HCT116 (cell line): ENCODE data around the gene NAA16. TPM values are rescaled to one million over a fixed set of nuclear protein-coding genes. Genes with fewer than 3 reads are reported as not detected.

Experiments used
- ATAC-seq: fragments of 200-7000 bp; cut with Tn5 transposase; 2 replicates; pipeline ENCODE4 v1.9.1; 2020; ENCODE audit warnings: mild to moderate bottlenecking, moderate library complexity
- BruUV-seq: library from RNA; stranded (reverse); fragments of 400-500 nt; replicated peaks from 2 replicates; lab custom pipeline; 2021; lab: Mats Ljungman, UMichigan
- CTCF ChIA-PET: fragments of 300-600 bp; sonication (Branson Sonifier 250); formaldehyde crosslinking; loops from one replicate; lab custom pipeline; 2021; ENCODE audit warnings: antibody characterized with exemption; lab: Charles Lee
- POLR2A ChIA-PET: fragments of 300-600, 350-600 bp; sonication (Branson Sonifier 250); formaldehyde crosslinking; loops from one replicate; lab custom pipeline; 2021; ENCODE audit warnings: antibody characterized with exemption; lab: Charles Lee
- RAD21 ChIA-PET, 2 experiments: fragments of 300-600 bp; sonication (Branson Sonifier 250); formaldehyde crosslinking; loops; one replicate each; lab custom pipeline; 2023; ENCODE audit warnings: low total read pairs in 2 of 2; ENCODE audit not compliant: uncharacterized antibody in 2 of 2, unreplicated experiment in 2 of 2, low non-redundant PET in 1 of 2; lab: Charles Lee
- DNase-seq: peaks from one replicate; pipeline ENCODE4 v3.0.0-alpha.2; 2010; ENCODE audit warnings: low read depth, low spot score
- H2AFZ ChIP-seq: fragments of 200-600 bp; shearing (Covaris generic), sonication (generic); 2 replicates; pipeline ENCODE4 v1.6.1; 2017; ENCODE audit warnings: low read depth, mixed run types, mixed read lengths, antibody characterized with exemption, low read length; ENCODE audit not compliant: poor library complexity, severe bottlenecking
- H3K27ac ChIP-seq: 2 replicates; pipeline ENCODE4 v1.5.1; 2012; ENCODE audit warnings: low read depth, low read length
- H3K27me3 ChIP-seq: fragments of 200-600 bp; sonication (generic); 2 replicates; pipeline ENCODE4 v1.6.1; 2016; ENCODE audit warnings: mixed run types, low read length, mixed read lengths; ENCODE audit not compliant: insufficient read depth
- H3K36me3 ChIP-seq, 2 experiments: fragments of 200-500 bp in 1 of 2; fragments of 200-600 bp in 1 of 2; sonication (Bioruptor generic) in 1 of 2; sonication (generic) in 1 of 2; 2 replicates each; pipeline versions ENCODE4 v1.5.1 to v1.6.1; 2014 to 2016; ENCODE audit warnings: low read length in 2 of 2, inconsistent platforms in 1 of 2, mixed read lengths in 1 of 2, mixed run types in 1 of 2; ENCODE audit not compliant: insufficient read depth in 2 of 2, control insufficient read depth in 1 of 2
- H3K4me1 ChIP-seq, 2 experiments: fragments of 200-600 bp in 1 of 2; sonication (generic) in 1 of 2; 2 replicates each; pipeline versions ENCODE4 v1.5.1 to v1.6.1; 2012 to 2017; ENCODE audit warnings: low read length in 2 of 2, inconsistent platforms in 1 of 2, mild to moderate bottlenecking in 1 of 2, mixed read lengths in 1 of 2, mixed run types in 1 of 2, moderate library complexity in 1 of 2; ENCODE audit not compliant: insufficient read depth in 2 of 2, control insufficient read depth in 1 of 2
- H3K4me2 ChIP-seq: fragments of 200-600 bp; sonication (generic); 2 replicates; pipeline ENCODE4 v1.6.1; 2017; ENCODE audit warnings: mixed run types, low read length, mixed read lengths
- H3K4me3 ChIP-seq, 2 experiments: fragments of 200-600 bp in 1 of 2; sonication (generic) in 1 of 2; replicated peaks in 1 of 2; 2 replicates each; pipeline ENCODE4 v1.5.1; 2011 to 2016; ENCODE audit warnings: low read length in 2 of 2, control low read depth in 1 of 2, low read depth in 1 of 2, mild to moderate bottlenecking in 1 of 2, mixed read lengths in 1 of 2, mixed run types in 1 of 2
- H3K79me2 ChIP-seq: fragments of 200-600 bp; sonication (generic); 2 replicates; pipeline ENCODE4 v1.6.1; 2017; ENCODE audit warnings: mild to moderate bottlenecking, mixed run types, low read length, moderate library complexity, mixed read lengths; ENCODE audit not compliant: insufficient read depth
- H3K9ac ChIP-seq: fragments of 200-600 bp; sonication (generic); 2 replicates; pipeline ENCODE4 v1.6.1; 2016; ENCODE audit warnings: low read length, mixed read lengths
- H3K9me2 ChIP-seq: fragments of 200-600 bp; sonication (generic), shearing (Covaris generic); 2 replicates; pipeline ENCODE4 v1.6.1; 2017; ENCODE audit warnings: mixed run types, mild to moderate bottlenecking, moderate library complexity; ENCODE audit not compliant: insufficient read depth
- H3K9me3 ChIP-seq, 2 experiments: fragments of 200-500 bp in 1 of 2; fragments of 200-600 bp in 1 of 2; sonication (Bioruptor generic) in 1 of 2; sonication (generic) in 1 of 2; 2 replicates each; pipeline ENCODE4 v1.6.1; 2014 to 2017; ENCODE audit warnings: low read length in 2 of 2, mixed read lengths in 2 of 2, inconsistent platforms in 1 of 2, low read depth in 1 of 2, mild to moderate bottlenecking in 1 of 2, mixed run types in 1 of 2, moderate library complexity in 1 of 2; ENCODE audit not compliant: control insufficient read depth in 1 of 2, insufficient read depth in 1 of 2
- H4K20me1 ChIP-seq: fragments of 200-600 bp; sonication (generic), shearing (Covaris generic); 2 replicates; pipeline ENCODE4 v1.6.1; 2017; ENCODE audit warnings: mixed run types, mild to moderate bottlenecking, moderate library complexity; ENCODE audit not compliant: insufficient read depth
- CBX3 ChIP-seq: IDR thresholded peaks from 2 replicates; pipeline ENCODE4 v1.6.1; 2012; ENCODE audit warnings: low read depth
- EGR1 ChIP-seq: IDR thresholded peaks from 2 replicates; pipeline ENCODE4 v1.6.1; 2012; ENCODE audit warnings: low read depth
- ELF1 ChIP-seq: IDR thresholded peaks from 2 replicates; pipeline ENCODE4 v1.6.1; 2012; ENCODE audit warnings: low read depth, borderline replicate concordance
- EZH2 ChIP-seq: fragments of 200-600 bp; sonication (generic); IDR thresholded peaks from 2 replicates; pipeline ENCODE4 v1.6.1; 2017; ENCODE audit warnings: antibody characterized with exemption, mixed run types
- EZH2phosphoT487 ChIP-seq: fragments of 200-600 bp; IDR thresholded peaks from 2 replicates; pipeline ENCODE4 v1.6.1; 2018; ENCODE audit warnings: antibody characterized with exemption, borderline replicate concordance
- FOSL1 ChIP-seq: IDR thresholded peaks from 2 replicates; pipeline ENCODE4 v1.6.1; 2012; ENCODE audit warnings: low read depth
- JUND ChIP-seq: IDR thresholded peaks from 2 replicates; pipeline ENCODE4 v1.6.1; 2012
- RAD21 ChIP-seq: IDR thresholded peaks from 2 replicates; pipeline ENCODE4 v1.6.1; 2012; ENCODE audit warnings: low read depth, mild to moderate bottlenecking
- SIN3A ChIP-seq: IDR thresholded peaks from 2 replicates; pipeline ENCODE4 v1.6.1; 2012; ENCODE audit warnings: low read depth
- SP1 ChIP-seq: IDR thresholded peaks from 2 replicates; pipeline ENCODE4 v1.6.1; 2012; ENCODE audit warnings: low read depth
- SRF ChIP-seq: IDR thresholded peaks from 2 replicates; pipeline ENCODE4 v1.6.1; 2012; ENCODE audit warnings: low read depth
- TCF7L2 ChIP-seq: IDR thresholded peaks from 2 replicates; pipeline ENCODE4 v1.7.0; 2011; ENCODE audit warnings: borderline replicate concordance, inconsistent platforms; ENCODE audit not compliant: insufficient read depth, insufficient read length; ENCODE audit errors: extremely low read depth
- ZFX ChIP-seq: fragments of 450-650 bp; IDR thresholded peaks from 2 replicates; pipeline ENCODE4 v1.6.1; 2017
- intact Hi-C: fragments of 100-400 bp; cut with micrococcal nuclease; formaldehyde crosslinking; loops from 2 replicates; pipeline ENCODE4 v1.10.0; 2022
- total RNA-seq: library from RNA; stranded (reverse); gene quantifications from one replicate; pipeline ENCODE4 v1.2.1, GENCODE V29; 2021; ENCODE audit not compliant: unreplicated experiment
- TF ChIP-seq, protein P1 (sequence below), 3 experiments: fragments of 200-600 bp in 1 of 3; sonication (generic) in 1 of 3; IDR thresholded peaks in 2 of 3; conservative IDR thresholded peaks in 1 of 3; 2 replicates each; pipeline ENCODE4 v1.5.1; 2012 to 2017; ENCODE audit warnings: low read depth in 2 of 3, low read length in 2 of 3, antibody characterized with exemption in 1 of 3, borderline replicate concordance in 1 of 3, control low read depth in 1 of 3, mild to moderate bottlenecking in 1 of 3, mixed read lengths in 1 of 3, mixed run types in 1 of 3, moderate library complexity in 1 of 3; ENCODE audit not compliant: insufficient read depth in 1 of 3
- TF ChIP-seq, protein P2 (sequence below): IDR thresholded peaks from 2 replicates; pipeline ENCODE4 v1.6.1; 2012

NAA16 gene
- total RNA-seq, 1 experiment from 2014 or later = 19.1 TPM

DNA sequence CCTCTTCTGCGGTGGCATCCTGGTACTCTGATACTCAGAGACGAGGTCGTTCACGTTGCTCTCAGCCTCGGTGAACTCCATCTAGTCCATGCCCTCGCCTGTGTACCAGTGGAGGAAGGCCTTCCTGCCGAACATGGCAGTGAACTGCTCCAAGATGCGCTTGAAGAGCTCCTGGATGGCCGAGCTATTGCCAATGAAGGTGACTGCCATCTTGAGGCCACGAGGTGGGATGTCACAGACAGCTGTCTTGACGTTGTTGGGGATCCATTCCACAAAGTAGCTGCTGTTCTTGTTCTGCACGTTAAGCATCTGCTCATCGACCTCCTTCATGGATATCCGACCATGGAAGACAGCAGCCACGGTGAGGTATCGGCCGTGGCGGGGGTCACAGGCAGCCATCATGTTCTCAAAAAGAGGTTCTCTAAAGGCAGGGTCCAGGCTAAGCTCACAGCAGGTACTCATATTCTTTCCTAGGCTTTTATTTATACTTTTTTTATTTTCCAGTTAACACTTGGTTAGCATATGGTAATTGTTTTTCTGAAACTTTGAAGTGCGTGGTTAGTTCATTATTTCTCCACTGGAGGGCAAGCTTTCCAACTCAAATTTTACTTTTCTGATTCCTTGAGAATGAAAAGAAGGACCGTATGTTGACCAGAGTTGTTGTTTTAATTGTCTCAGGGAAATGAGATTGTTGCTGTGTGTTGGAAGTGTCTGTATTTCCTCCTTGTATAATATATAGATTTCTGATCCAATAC is 73.9 kb downstream of the NAA16 start:
- H3K4me1 ChIP-seq = no peaks in the 10 kb centered on the region
- intact Hi-C loops = loop anchor here (1.0 to 10.0 kb wide), 2 partner anchors 267 to 730 kb away; no protein-coding TSS in a partner anchor
- no peak for DNase-seq
- no peak overlapping the region for H3K9ac ChIP-seq
- no peaks in the 10 kb centered on the region for H3K27me3 ChIP-seq
- TF ChIP-seq RAD21 (peak; percentile 50), EZH2 (no peak)
- TF ChIP-seq, protein P1, sequence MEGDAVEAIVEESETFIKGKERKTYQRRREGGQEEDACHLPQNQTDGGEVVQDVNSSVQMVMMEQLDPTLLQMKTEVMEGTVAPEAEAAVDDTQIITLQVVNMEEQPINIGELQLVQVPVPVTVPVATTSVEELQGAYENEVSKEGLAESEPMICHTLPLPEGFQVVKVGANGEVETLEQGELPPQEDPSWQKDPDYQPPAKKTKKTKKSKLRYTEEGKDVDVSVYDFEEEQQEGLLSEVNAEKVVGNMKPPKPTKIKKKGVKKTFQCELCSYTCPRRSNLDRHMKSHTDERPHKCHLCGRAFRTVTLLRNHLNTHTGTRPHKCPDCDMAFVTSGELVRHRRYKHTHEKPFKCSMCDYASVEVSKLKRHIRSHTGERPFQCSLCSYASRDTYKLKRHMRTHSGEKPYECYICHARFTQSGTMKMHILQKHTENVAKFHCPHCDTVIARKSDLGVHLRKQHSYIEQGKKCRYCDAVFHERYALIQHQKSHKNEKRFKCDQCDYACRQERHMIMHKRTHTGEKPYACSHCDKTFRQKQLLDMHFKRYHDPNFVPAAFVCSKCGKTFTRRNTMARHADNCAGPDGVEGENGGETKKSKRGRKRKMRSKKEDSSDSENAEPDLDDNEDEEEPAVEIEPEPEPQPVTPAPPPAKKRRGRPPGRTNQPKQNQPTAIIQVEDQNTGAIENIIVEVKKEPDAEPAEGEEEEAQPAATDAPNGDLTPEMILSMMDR (IDR thresholded peaks at IDR 0.05 in 2 of 3, conservative IDR thresholded peaks at IDR 0.05 in 1 of 3; ENCODE audit: borderline replicate concordance in 1 of 3, insufficient read depth in 1 of 3, low read depth in 2 of 3, low read length in 2 of 3) = peak; percentile 28 to 58 (median 40); a peak in 4 of 6 replicates
- TF ChIP-seq, all 23 proteins: peak for 2
- Histone ChIP-seq H3K79me2 (no peaks in the 10 kb centered on the region), H2AFZ (no peak overlapping the region), H3K9me2 (no peaks in the 10 kb centered on the region), H3K9me3 (no peaks in the 10 kb centered on the region), H3K27ac (no peak overlapping the region), H3K36me3 (no peaks in the 10 kb centered on the region), H3K4me2 (no peak overlapping the region), H4K20me1 (no peaks in the 10 kb centered on the region), H3K4me3 (no peak overlapping the region)
- RAD21 ChIA-PET = no interaction called here
- peak; percentile 52 for ATAC-seq
- CTCF ChIA-PET = interaction anchor here (1.1 to 2.4 kb wide), 3 partner anchors 10 to 267 kb away, joined by 3 to 17 read pairs (median 6); no protein-coding TSS in a partner anchor
- POLR2A ChIA-PET = no interaction called here
- no TSS peak for BruUV-seq

GRCh38 chr13:41386211-41386610 is 75.1 kb downstream of the NAA16 start:
- Histone ChIP-seq H3K9ac (no peak overlapping the region), H3K4me2 (no peak overlapping the region), H3K27ac (no peak overlapping the region), H3K4me3 (no peak overlapping the region), H4K20me1 (no peaks in the 10 kb centered on the region), H3K4me1 (no peaks in the 10 kb centered on the region), H3K36me3 (no peaks in the 10 kb centered on the region), H3K79me2 (no peaks in the 10 kb centered on the region), H2AFZ (no peak overlapping the region), H3K9me2 (no peaks in the 10 kb centered on the region), H3K27me3 (no peaks in the 10 kb centered on the region), H3K9me3 (no peaks in the 10 kb centered on the region)
- DNase-seq (no peak), ATAC-seq (no peak)
- intact Hi-C loops = loop anchor here (10.0 kb wide), 1 partner anchor 729 kb away; no protein-coding TSS in a partner anchor
- ChIA-PET CTCF (interaction anchor here (1.9 to 2.4 kb wide), 2 partner anchors 263 to 266 kb away, joined by 6 to 17 read pairs; no protein-coding TSS in a partner anchor), POLR2A (no interaction called here), RAD21 (no interaction called here)
- BruUV-seq = no TSS peak
- TF ChIP-seq EZH2phosphoT487 (no peak), RAD21 (no peak), TCF7L2 (no peak), ELF1 (no peak), CBX3 (no peak), SP1 (no peak), EZH2 (no peak), FOSL1 (no peak), ZFX (no peak), SRF (no peak), EGR1 (no peak), JUND (no peak), SIN3A (no peak)
- TF ChIP-seq, protein P2, sequence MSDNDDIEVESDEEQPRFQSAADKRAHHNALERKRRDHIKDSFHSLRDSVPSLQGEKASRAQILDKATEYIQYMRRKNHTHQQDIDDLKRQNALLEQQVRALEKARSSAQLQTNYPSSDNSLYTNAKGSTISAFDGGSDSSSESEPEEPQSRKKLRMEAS = no peak
- TF ChIP-seq, protein P1 (IDR thresholded peaks at IDR 0.05 in 2 of 3, conservative IDR thresholded peaks at IDR 0.05 in 1 of 3; ENCODE audit: borderline replicate concordance in 1 of 3, insufficient read depth in 1 of 3, low read depth in 2 of 3, low read length in 2 of 3) = no peak
